Lower leg skin (tissue), 3 donors: Measurements from ENCODE around the gene ABCA13.

Source experiments
- CTCF ChIP-seq, 3 donors: fragments of 450-650 bp; IDR thresholded peaks; one replicate each; pipeline ENCODE4 v1.5.1; 2016; ENCODE audit warnings: antibody characterized with exemption in 3 of 3, mild to moderate bottlenecking in 3 of 3, moderate library complexity in 2 of 3
- POLR2A ChIP-seq, 2 donors: fragments of 450-650 bp; IDR thresholded peaks; one replicate each; pipeline ENCODE4 v1.6.1; 2016 to 2017; ENCODE audit warnings: antibody characterized with exemption in 2 of 2, mild to moderate bottlenecking in 1 of 2, moderate library complexity in 1 of 2

DNA sequence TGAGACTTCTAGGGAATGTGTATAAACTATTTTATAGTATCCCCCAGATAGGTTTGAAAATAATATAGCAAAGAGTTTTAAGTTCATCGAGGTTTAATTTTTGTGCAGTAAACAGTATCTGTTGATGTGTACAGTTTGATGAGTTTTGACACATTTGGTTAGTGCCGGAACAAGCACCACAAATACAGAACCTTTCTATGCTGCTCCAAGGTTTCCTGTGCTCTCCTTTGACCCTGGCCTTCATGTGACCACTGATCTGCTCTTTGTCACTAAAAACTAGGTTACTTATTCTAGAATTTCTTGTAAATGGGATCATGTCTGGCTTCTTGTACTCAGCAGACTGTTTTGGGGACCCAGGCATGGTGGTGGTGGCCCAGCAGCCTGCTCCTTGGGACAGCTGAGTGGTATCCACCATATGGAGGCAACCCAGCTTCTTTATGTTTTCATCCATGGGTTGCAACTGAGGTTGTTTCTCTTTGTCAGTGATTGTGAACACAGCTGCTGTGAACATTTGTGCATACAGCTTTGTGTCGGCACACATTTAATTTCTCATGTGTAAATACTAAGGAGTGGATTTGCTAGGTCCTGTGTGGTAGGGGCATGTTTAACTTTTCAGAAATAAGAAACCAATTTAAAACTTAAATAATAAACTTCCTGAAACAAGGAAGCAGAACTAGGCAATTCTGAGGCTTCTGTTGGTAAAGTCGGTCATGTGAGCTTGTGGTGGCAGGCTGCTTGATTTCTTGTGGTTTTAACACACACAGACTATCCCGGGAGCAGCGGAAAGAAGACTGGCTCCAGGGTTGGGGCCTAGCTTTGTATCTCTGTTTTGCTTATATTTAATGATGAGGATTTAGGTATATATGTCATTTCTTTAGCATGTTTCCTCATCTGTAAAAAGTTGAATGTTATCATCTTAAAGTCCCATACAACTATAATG is 219.4 kb downstream of the ABCA13 start:
- TF ChIP-seq CTCF (IDR thresholded peaks at IDR 0.05) = no peak
- no peak for TF ChIP-seq POLR2A (IDR thresholded peaks at IDR 0.05)
